Ishikawa (cell line): Measurements from ENCODE around the gene LMF1.

Experiments
- CEBPB ChIP-seq: IDR thresholded peaks from 2 replicates; pipeline ENCODE4 v1.6.1; 2012
- CREB1 ChIP-seq: IDR thresholded peaks from 2 replicates; pipeline ENCODE4 v1.6.1; 2012; ENCODE audit warnings: low read depth
- EGR1 ChIP-seq: IDR thresholded peaks from 2 replicates; pipeline ENCODE4 v1.6.1; 2012
- EP300 ChIP-seq: IDR thresholded peaks from 2 replicates; pipeline ENCODE4 v1.6.1; 2012; ENCODE audit warnings: borderline replicate concordance
- FOXM1 ChIP-seq: IDR thresholded peaks from 2 replicates; pipeline ENCODE4 v1.6.1; 2012; ENCODE audit warnings: low read depth, borderline replicate concordance
- MAX ChIP-seq: IDR thresholded peaks from 2 replicates; pipeline ENCODE4 v1.6.1; 2012
- NFIC ChIP-seq: IDR thresholded peaks from 2 replicates; pipeline ENCODE4 v1.6.1; 2012
- RAD21 ChIP-seq: IDR thresholded peaks from 2 replicates; pipeline ENCODE4 v1.6.1; 2012; ENCODE audit warnings: low read depth
- REST ChIP-seq: IDR thresholded peaks from 2 replicates; pipeline ENCODE4 v1.6.1; 2012; ENCODE audit warnings: low read depth, mild to moderate bottlenecking
- TAF1 ChIP-seq: IDR thresholded peaks from 2 replicates; pipeline ENCODE4 v1.6.1; 2012; ENCODE audit warnings: low read depth, mild to moderate bottlenecking
- TCF12 ChIP-seq: IDR thresholded peaks from 2 replicates; pipeline ENCODE4 v1.6.1; 2012; ENCODE audit warnings: low read depth
- TEAD4 ChIP-seq: IDR thresholded peaks from 2 replicates; pipeline ENCODE4 v1.6.1; 2012
- USF1 ChIP-seq: IDR thresholded peaks from 2 replicates; pipeline ENCODE4 v1.6.1; 2012
- YY1 ChIP-seq: IDR thresholded peaks from 2 replicates; pipeline ENCODE4 v1.6.1; 2012; ENCODE audit warnings: low read depth
- ZBTB7A ChIP-seq: IDR thresholded peaks from 2 replicates; pipeline ENCODE4 v1.6.1; 2012; ENCODE audit warnings: low read depth

LMF1 gene

GRCh38 chr16:898216-898615 lies 72.6 kb downstream of the LMF1 start:
- TF ChIP-seq TCF12, result no peak

DNA sequence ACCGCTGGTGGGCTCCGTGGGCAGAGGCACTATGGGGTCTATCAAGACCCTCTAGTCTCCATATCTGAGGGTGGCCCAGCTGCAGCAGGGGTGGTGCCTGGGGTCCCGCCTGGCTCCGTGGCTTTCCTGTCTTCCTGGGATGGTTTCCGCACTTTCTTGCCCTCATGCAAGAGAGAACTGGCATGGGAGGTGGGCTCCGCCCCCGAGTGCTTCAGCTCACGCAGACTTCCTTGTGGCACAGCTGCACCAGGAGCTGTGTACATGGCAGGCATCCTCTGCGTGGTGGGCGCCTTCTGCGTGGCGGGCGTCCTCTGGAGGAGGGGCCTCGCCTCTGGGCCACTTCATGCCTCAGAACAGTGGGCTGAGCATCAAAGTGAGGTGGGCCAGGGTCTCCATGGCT lies 73.1 kb downstream of the LMF1 start:
- TF ChIP-seq CEBPB, result no peak
- TF ChIP-seq NFIC, result no peak
- TF ChIP-seq EGR1, result no peak
- no peak for TF ChIP-seq ZBTB7A
- no peak for TF ChIP-seq USF1
- no peak for TF ChIP-seq TAF1
- TF ChIP-seq CREB1, result no peak
- no peak for TF ChIP-seq EP300
- TF ChIP-seq REST, result no peak
- TF ChIP-seq FOXM1, result no peak
- no peak for TF ChIP-seq YY1
- TF ChIP-seq TCF12, result no peak
- no peak for TF ChIP-seq TEAD4
- no peak for TF ChIP-seq RAD21
- TF ChIP-seq MAX, result no peak

DNA sequence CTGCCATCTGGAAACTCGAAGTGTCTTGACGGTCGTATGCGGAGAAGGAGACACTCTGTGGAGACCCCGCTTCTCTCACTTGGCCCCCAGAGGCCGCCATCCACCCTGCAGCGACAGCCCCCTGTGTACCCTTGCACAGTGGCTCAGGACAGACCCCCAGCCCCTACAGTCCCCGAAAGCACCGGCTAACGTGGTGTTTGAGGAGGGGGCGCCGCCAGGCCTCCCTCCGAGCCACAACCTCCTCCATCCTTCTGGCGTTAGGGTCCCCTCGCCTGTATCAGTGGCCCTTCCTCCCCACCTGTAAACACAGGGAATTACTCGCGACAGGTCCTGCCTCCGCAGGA lies 73.6 kb downstream of the LMF1 start:
- no peak for TF ChIP-seq RAD21
- TF ChIP-seq MAX, result no peak
- TF ChIP-seq YY1, result no peak
- TF ChIP-seq USF1, result no peak
- no peak for TF ChIP-seq FOXM1
- no peak for TF ChIP-seq NFIC
- TF ChIP-seq REST, result no peak
- no peak for TF ChIP-seq CEBPB
- TF ChIP-seq ZBTB7A, result no peak
- no peak for TF ChIP-seq TEAD4
- TF ChIP-seq TAF1, result no peak

DNA sequence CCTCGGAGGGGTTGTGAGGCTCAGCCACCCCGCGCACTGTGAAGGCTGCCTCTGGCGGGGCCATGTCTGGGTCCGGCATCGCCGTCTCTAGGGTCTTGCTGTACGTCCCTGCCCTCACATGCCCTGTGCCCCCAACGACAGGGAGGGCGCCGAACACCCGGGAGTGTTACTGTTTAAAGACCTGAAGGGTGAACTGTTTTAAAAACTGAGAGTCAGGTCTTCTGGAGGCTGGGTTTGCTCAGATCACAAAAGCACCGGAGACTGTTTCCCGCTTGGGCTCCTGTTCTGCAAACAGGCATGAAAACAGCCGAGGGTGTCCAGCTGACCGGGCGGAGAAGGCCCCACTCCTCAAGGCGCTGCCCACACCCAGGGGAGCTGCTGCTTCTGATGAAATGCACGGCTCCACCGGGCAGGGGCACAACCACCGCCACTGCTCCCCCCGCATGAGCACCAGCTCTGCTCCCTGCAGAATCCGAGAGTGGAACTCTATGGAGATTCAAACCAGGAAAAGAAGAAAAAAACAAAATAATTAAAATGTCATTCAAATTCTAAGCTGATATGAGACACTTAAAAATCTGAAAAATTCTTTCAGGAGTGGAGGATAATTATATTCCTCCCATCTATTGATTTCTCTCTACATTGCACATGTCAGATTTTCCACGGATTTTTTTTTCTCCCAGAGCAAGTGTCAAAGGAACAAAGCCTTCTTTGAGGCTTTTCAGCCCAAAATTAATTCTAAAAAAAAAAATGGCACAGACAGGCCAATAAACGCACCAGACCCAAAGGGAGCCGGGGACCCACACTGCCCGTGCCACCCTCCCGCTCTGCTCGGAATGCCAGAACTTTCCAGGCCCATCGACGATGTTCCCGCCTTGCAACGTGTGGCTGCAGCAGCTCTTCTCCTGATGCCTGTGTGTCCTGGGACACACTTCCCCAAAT lies 74.3 kb downstream of the LMF1 start:
- TF ChIP-seq TCF12 (no peak), CREB1 (no peak), USF1 (no peak), REST (no peak), EGR1 (no peak), ZBTB7A (no peak), FOXM1 (no peak)
